ENCODE data around the gene HIRIP3.

- TF ChIP-seq SUZ12 (IDR thresholded peaks at IDR 0.05; ENCODE audit: extremely low read depth, insufficient read depth, insufficient read length) (no peak), YY1 (IDR thresholded peaks at IDR 0.05; ENCODE audit: insufficient read depth, insufficient read length) (no peak), ZNF274 (IDR thresholded peaks at IDR 0.05; ENCODE audit: low read depth, low read length) (no peak)
Observed at GRCh38 chr16:30006095-30006473, 10.7 kb upstream of the HIRIP3 start.

Data from NT2/D1 (cell line).